Posterior vena cava (tissue), 2 donors: ENCODE results near the gene FLII. TPM values are rescaled to one million over a fixed set of nuclear protein-coding genes. Genes with fewer than 3 reads are reported as not detected.

Experiments used
- DNase-seq: peaks from one replicate; pipeline ENCODE4 v3.0.0-alpha.2; 2020; ENCODE audit warnings: low spot score
- intact Hi-C, 2 donors: fragments of 100-400 bp; cut with DNase I; formaldehyde crosslinking; loops; one replicate each; pipeline versions ENCODE4 v1.14.1 to v1.14.2; 2022 to 2023
- total RNA-seq, 2 donors: library from RNA; stranded (reverse); fragmentation: NEBNext Ultra II Directional; extraction: Animal tissue kit (Norgen Biotek cat#: 25700); gene quantifications; one replicate each; pipeline ENCODE4 v1.2.1, GENCODE V29; 2021
- donor health status: DM: yes; HTN: yes; CAD: no.
- donor health status: DM: yes; HTN: yes; CAD: no.

The FLII gene
- total RNA-seq, 2 donors from 2014 or later: 275 to 418 TPM

DNA sequence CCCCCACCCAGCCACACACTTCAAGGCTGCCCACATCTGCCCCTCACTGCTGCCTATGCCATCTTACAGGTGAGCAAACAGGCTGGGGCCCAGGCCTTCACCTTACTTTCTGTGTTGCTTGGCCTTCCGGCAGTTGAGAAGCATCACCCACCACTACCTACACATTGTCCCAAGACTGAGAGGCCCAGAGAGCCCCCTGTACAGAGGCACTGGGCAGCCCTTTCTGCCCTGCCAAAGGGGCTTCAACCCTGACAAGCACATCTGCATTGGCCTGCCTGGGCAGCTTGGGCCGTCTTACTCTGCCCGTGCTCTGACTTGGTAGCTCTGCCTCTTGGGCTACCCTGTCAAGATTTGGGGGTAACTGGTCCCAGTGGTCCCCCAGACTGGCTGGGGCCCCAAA, 3.1 kb upstream of the FLII start:
- no peak for DNase-seq

DNA sequence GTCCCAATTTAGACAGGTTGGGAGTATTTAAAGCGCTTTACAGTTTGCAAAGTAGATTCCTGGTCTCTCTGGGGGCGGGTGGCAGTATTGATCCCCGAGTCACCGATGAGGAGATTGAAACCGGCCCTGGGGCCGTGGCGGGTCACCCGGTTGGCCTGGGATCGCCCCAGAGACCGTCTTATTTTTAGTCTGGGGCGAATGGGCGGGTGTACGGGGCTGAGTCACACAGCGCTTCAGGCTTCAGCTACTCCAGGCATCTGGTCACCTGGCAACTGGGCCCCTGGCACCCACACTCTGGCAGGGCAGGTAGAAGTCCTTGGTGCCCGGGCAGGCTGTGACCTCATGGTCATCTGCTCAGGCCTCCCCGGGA, 2.6 kb upstream of the FLII start:
- intact Hi-C loops: no loop called here

More for the DNA sequence above, 3.1 kb upstream of the FLII start:
- intact Hi-C loops: no loop called here

DNA sequence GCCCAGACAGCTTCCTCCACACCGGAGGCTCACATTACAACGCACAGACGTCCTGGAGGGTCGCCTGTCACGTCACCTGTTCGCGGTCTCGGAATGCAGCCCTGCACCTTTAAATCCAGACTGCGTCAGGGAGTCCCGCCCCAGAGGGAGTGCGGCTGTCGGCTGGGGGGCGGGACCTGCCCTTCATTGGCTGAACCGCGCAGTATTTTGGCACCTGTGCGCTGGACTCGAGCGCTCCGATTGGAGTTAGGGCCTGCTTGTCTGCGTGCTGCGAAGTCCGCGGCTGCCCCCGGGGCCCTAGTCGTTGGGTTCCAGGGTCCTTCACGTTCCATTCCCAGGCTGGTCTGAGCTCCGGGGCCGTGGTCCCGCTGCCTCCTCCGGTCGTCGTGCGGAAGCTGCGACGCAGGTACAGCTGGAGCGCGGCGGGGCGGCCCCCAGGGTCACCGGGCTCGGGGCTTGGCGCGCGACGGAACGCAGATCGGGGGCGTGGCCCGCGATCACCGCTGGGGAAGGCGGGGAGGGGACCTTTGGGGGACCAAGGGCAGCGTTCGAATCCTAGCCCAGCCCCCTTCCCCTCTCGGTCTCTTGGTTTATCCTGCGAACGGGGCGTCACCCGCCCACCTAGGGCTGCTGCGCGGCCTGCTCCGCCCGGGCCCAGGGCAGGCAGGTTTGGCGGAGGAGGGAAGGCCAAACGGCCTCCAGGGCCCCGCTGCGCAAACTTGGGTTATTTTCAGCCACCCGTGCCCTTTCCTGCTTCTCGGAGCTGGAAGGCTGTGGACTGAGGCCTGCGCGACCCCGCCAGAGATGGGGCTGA, 2.0 kb upstream of the FLII start, which contains the start of gene MIEF2:
TSS of gene MIEF2 (plus strand) at position 331 of the 814 bp plus-strand sequence. CDS start 2,059 bp downstream, outside the sequence.
- peak; percentile 97 for DNase-seq
- intact Hi-C loops: no loop called here

More for the DNA sequence above, 2.6 kb upstream of the FLII start:
- DNase-seq: no peak

DNA sequence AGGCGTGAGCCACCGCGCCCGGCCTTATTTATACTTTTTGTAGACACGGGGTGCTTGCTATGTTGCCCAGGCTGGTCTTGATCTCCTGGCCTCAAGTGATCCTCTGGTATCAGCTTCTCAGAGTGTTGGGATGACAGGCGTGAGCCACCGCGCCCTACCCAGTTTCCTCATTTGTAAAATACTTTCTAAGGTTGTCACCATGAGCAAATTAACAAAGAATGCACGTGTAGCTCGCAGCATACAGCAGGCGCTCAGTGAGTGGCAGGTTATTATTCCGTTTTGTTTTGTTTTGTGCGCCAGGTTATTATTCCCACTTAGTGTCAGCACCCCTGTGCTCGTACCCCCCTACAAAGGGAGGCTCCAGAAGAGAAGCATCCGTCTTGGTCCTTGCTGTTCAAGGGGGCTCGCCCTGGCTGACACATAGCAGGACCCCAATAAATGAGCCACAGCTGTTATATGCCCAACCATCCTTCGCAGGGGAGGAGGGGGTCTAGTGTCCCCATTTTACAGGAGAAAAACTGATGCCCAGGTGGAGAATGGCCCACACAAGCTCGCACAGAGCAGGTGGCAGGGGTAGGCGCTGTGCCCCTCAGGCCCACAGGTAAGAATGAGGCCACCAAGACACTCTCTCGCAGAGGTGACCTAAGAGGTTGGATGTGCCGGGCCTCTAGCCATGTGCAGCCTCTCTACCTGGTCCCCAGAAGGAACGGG, 1.2 kb upstream of the FLII start:
- intact Hi-C loops: no loop called here
- DNase-seq: no peak

DNA sequence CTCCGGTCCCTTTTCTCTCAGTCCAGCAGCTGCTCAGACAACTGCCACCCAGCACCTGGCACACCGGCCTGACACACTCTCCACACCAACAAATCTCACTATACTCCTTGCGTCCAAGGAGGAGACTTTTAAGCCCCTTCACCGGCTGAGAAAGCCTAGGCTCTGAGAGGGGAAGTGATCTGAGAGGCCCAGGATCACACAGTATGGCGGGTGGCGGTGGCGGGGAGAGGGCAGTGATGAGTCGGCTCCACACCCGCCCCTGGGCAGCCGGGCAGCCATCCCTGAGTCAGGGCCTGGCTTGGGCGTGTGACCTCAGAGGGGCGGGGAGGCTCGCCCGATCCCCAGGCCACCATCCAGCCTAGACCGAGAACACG, 569 bp downstream of the FLII start:
- peak; percentile 95 for DNase-seq
- intact Hi-C loops: no loop called here

DNA sequence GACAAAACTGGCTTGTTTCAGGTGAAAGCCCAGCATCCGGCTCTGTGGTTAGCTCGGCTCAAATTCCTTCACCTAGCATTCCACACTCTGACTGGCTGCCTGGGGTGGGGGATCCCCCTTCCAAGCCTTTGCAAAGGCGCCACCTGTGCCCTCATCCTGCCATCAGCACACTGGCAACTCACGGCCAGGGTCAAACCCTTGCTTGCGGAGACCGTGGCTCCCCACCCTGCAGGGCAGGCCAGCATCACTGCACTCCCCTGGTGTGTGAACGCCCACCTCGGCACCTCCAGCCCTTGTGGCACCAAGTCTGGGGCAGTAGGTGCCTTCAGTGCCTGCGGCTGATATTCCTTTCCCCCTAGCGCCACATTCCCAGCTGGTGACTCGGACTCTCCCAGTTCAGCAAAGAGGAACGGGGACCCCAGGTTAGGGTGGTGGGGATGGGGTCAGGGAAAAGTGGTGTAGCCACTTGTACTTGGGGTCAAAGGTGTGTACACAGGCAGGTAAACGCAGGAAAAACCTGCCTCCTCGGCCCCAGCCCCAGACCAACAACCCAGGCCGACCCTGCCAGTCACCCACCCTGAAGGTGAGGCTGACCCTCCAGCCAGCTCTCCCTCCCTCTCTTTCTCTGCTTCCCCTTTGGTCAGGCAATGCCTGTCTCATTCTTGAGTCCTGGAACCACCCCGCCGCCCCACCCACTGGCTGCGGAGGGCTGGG, 1.1 kb downstream of the FLII start:
- intact Hi-C loops: no loop called here
- DNase-seq: peak; percentile 91

DNA sequence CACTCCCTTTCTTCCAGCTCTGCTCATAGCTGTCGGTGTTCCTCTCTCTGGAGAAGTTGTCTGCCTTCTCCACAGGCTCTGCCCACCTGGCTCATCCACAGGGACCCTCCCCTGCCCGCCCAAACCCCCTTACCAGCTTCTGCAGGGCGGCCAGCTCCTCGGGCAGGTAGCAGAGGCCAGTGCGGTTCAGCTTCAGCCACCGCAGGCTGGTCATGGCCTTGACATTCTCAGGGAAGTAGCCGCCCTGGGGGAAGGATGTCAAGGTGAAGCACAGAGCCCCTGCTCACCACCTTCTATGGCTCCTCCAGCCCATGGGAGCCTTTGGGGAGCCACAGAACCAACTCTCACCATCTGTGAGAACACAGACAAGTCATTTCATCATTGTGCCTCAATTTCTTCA, 1.8 kb downstream of the FLII start:
- no peak for DNase-seq
- intact Hi-C loops: no loop called here

DNA sequence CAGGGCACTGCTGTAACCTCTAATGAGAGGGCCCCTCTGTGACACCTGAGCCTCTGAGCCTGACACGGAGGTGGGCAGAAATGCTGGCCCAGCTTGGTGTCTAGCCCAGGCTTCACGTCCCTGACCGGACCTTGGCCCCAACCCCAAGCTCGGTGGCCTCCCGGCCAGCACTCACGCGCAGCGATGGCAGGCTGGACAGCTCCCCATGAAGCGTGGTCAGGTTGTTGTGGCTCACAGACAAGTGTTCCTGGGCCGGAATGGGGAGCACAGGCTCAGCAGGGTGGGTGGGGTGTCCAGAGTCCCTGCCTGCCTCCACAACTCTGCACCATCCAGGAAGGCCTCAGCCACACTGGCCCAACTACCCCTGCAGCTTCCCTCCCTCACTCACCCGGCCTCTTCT, 2.2 kb downstream of the FLII start:
- intact Hi-C loops: no loop called here
- DNase-seq: no peak

DNA sequence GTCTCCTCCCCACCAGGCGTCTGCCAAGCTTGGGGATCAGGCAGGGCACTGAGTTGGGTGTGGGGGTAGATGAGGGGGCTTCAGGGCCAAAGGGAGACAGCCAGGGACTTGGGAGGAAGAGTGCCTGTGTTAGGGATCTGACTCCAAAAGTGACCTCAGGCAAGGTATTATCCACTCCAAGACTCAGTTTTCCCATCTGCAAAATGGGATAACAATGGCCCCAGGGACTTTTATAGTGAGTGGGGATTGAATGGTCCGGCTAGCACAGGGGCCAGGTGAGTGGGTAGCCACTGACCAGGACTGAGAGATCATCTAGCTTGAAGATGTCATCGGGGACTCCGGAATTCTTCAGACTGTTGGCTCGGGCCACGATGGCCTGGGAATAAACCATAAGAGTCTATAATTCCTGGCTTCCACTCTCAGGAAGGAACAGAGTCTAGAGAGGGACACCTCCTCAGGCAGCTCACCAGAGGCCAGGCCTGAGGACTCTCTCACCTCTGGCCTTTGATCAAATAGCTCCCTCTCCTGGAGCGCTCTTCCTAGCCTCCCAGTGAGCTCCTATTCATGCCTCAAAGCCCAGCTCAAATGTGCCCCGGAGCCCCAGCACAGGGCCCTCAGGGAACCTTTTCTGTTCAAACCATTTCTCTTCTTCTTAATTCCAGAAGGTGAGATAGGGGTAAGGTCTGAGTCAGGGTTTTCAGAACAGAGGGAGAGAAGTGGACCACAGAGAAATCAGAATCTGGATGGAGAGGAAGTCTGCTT, 3.5 kb downstream of the FLII start:
- intact Hi-C loops: loop anchor here in 1 of 2 donors (1.0 kb wide), 1 partner anchor 29 kb away; no protein-coding TSS in a partner anchor

DNA sequence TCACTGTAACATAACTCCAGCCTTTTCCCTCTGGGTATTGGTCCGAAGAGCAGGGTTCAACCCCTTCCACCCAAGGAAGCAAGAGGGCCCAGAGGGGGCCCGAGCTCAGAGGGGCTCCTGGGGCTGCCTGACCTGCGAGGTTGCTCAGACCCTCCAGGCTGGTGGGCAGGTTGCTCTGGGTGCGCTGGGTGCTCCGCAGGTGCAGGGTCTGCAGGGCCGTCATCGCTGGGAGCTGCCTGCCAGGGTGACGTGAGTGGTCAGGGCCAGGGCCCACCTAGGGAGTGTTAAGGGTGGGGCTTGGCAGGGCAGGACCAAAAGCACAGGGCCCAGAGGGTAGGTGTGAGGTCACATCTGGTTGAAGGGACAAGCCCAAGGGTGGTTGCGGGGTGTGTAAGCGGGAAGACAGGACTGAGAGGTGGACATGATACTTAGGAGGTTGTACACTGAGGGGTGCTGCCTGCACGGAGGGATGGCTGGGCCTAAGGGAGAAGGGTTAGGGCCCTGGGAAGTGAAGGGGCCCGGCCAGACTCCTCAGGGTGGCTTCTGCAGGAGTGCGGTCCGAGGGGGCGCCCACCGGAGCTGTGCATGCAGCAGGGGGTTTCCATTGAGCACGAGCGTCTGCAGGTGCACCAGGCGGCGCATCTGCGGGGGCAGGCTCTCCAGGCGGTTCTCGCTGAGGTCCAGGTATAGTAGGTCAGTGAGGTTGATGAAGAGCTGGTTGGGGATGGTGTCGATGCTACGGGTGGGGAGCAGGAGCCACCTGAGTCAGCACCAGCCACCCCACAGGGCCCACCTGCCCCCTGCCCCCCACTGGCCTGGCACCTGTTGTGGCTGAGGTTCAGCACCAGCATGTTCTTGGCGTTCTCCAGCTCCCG, 4.4 kb downstream of the FLII start:
- DNase-seq: no peak
- intact Hi-C loops: no loop called here

More for the DNA sequence above, 3.5 kb downstream of the FLII start:
- DNase-seq: no peak

DNA sequence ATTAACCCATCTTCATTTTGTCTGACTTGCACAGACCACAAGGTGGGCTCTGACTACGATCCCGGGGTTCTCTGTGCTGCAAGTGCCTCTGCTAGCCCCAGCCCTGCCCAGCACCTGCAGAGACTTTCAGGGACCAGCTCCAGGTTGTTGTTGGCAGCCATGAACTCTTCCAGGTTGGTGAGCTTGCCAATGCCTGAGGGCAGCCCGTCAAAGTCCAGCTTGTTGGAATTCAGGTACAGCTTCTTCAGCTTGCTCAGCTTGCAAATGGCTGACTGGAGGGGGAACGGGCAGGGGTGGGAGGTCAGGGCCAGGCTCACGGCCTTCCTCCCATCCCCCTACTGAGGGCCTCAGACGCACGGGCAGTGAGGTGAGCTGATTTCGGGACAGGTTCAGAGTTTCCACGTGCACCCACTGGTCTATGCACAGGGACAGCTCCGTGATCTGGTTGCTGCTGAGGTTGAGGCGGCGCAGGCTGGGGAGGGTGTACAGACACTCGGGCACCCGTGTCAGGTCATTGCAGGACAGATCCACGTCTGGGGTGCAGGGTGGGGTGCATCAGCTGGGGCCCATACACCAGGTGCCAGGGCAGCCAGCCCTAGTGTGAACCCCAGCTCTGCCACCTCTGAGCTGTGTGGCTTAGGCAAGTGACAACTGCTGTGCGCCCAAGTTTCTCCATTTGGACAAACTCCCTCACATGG, 5.2 kb downstream of the FLII start:
- intact Hi-C loops: no loop called here
- DNase-seq: no peak

DNA sequence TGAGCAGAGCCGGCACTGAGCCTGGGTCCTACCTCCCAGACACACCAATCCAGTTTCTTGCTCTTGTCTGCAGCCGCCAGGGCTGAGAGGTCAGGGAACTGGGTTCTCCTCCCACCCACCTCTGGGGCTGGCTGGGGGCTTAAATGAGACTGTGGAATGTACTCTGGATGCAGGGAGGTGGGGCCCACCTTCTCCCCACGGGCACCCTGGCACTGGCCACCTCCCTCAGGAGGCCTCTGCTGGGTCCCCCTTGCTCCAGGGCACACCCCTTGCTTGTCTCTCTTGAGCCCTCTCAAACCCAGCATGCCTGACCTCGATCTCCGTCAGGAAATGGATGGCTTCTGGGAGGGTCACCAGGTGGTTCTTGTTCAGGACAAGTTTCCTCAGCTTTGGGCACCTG, 6.4 kb downstream of the FLII start:
- intact Hi-C loops: no loop called here
- DNase-seq: no peak

DNA sequence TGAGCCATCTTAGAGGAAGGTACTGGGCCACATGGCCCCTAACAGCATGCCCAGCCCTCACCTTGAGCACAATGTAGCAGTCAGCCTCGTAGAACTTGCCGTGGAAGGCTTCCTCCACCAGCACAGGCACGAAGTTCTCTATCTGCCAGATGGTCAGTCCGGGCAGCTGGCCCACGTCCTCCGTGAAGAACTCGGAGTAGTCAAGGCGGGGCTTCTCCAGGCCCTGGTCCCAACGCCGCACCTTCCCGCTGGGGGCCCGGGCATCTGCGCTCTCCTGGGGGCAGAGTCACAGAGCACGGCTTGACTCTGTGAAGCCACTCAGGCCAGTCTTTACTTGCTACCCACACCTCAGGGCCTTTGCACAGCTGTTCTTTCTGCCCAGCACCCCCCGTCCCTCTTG, 7.3 kb downstream of the FLII start:
- intact Hi-C loops: no loop called here
- DNase-seq: no peak

DNA sequence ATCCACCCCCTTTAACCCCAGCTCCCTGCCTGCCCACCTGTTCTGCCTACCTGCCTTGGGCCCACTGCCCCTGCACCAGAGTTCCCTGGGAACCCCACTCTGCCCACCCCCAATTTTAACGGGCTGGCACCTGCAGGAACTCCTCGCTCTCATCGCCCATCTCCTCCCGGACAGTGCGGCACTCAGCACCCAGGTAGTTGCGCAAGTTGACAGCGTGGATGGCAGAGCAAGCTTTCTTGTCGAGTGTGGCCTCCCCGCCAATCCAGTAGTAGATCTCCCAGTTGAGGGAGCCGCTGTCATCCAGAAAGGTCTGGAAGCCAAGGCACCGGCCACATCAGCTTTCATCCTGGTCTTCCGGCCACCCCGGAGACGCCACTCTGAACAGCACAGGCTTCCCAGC, 7.8 kb downstream of the FLII start:
- intact Hi-C loops: no loop called here
- DNase-seq: no peak

DNA sequence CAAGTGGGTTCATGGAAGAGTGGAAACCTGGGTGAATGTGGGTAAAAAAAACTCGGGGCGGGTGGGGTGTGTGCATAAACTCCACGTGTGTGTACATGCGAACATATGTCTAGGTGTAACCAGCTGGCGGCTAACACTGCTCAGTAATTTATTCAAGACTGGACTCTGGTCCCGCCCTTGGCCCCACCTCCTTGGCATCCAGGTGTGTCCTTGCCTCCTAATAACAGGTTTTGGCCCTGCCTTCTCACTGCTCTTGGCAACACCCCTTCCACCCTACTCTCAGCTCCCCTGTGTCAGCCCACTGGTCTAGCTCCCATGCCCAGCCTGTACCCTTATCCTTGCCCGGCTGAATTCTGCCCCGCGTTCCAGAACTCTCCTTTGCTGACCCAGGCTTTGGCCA, 8.3 kb downstream of the FLII start:
- intact Hi-C loops: no loop called here

DNA sequence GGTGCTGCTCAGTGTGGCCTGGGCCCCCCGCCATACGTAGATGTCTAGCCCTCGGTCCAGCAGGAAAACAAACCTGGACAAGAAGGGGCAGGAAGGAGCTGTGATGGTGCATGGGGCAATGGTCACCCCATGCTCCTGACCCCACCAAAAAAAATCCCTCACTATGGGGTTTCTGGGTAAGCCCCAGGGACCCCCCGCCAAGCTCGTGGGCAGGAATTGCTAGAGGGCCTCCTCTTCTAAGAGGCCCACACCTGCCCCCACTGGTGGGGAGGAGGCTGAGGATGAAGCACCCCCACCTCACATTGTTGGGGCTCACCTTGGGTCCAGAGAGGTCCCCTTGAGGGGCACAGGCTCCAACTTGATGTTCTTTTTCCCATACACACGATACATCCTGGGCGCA, 9.7 kb downstream of the FLII start:
- DNase-seq: no peak
- intact Hi-C loops: loop anchor here in 1 of 2 donors (10.0 kb wide), 1 partner anchor 76 kb away; no protein-coding TSS in a partner anchor

More for the DNA sequence above, 8.3 kb downstream of the FLII start:
- no peak for DNase-seq

DNA sequence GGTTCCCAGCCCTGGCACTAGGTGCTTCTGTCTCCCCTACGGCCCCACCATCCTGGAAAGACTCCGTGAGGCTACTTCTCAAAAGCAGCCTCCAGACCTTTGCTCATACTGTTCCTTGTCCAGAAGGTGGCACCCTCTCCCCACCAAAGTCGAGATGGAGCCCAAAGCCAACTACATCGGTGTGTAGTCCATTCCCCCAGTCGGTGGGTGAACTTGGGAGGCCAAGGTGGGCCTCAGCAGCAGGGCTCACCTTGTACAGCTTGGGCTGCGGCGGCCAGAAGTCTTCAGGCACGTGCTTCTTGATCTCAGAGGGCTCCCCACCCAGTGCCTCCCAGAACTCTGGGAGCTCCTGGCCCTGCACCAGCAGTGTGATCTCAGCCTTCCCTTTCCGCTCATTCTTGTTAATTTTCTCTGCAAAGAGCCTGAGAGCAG, 10.2 kb downstream of the FLII start:
- intact Hi-C loops: loop anchor here in 1 of 2 donors (10.0 kb wide), 1 partner anchor 76 kb away; no protein-coding TSS in a partner anchor
- DNase-seq: no peak

DNA sequence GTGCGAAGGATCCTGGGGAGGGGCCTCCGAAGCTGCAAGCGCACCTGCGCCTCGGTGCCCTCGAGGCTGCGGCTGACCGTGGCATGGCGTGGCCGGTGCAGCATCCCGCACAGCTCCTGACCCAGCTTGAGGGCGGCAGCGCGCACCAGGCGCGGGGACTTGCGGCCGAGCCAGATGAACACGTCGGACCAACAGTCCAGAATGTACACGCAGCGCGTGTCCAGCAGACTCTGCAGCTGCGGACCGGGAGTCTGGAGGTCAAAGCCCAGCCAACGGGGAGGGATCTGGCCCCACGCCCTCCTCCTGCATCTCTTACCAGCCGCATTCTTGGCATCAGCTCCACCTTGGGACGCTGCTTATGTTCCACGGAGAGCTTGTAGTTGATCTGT, 10.9 kb downstream of the FLII start:
- DNase-seq: no peak
- intact Hi-C loops: loop anchor here in 1 of 2 donors (10.0 kb wide), 1 partner anchor 77 kb away; no protein-coding TSS in a partner anchor
